Measurements from ENCODE around the gene CDH18.

DNA sequence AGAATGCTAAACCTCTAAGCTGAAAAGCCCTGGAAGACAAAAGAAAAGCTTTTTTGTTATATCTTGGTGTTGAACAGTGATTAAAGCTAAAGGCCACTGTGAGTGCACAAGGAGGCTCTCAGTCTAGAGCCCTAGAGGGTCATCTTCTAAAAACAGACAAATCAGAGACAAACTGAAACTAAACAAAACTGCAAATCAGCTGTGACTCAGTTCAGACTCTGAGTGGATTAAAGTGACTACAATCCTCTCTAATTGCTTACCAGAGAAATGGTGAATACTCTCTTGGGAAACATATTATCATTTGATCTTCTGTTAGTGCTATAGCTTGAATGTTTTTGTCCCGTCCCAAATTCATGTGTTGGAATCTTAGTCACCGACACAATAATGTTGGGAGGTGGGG is 491.9 kb downstream of the CDH18 start:
- TF ChIP-seq ZNF274 (IDR thresholded peaks at IDR 0.05; ENCODE audit: low read depth, low read length) (no peak), MAX (IDR thresholded peaks at IDR 0.05) (no peak), CTCF (IDR thresholded peaks at IDR 0.05 in 2 of 3, conservative IDR thresholded peaks at IDR 0.05 in 1 of 3; ENCODE audit: borderline replicate concordance in 1 of 3, insufficient read depth in 1 of 3, low read depth in 2 of 3, low read length in 2 of 3) (no peak), POLR2A (IDR thresholded peaks at IDR 0.05; ENCODE audit: borderline replicate concordance, extremely low read depth, insufficient read depth, insufficient read length) (no peak), ELF1 (IDR thresholded peaks at IDR 0.05; ENCODE audit: borderline replicate concordance, low read depth) (no peak), CEBPB (IDR thresholded peaks at IDR 0.05; ENCODE audit: low read depth) (no peak), ZFX (IDR thresholded peaks at IDR 0.05) (no peak)
- TF ChIP-seq, protein P1, sequence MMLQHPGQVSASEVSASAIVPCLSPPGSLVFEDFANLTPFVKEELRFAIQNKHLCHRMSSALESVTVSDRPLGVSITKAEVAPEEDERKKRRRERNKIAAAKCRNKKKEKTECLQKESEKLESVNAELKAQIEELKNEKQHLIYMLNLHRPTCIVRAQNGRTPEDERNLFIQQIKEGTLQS (IDR thresholded peaks at IDR 0.05): no peak
- TF ChIP-seq, protein P2, sequence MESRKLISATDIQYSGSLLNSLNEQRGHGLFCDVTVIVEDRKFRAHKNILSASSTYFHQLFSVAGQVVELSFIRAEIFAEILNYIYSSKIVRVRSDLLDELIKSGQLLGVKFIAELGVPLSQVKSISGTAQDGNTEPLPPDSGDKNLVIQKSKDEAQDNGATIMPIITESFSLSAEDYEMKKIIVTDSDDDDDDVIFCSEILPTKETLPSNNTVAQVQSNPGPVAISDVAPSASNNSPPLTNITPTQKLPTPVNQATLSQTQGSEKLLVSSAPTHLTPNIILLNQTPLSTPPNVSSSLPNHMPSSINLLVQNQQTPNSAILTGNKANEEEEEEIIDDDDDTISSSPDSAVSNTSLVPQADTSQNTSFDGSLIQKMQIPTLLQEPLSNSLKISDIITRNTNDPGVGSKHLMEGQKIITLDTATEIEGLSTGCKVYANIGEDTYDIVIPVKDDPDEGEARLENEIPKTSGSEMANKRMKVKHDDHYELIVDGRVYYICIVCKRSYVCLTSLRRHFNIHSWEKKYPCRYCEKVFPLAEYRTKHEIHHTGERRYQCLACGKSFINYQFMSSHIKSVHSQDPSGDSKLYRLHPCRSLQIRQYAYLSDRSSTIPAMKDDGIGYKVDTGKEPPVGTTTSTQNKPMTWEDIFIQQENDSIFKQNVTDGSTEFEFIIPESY (IDR thresholded peaks at IDR 0.05; ENCODE audit: extremely low read depth, insufficient replicate concordance, low read length): no peak
